ENCODE measurements around the gene CNBP. TPM values are rescaled to one million over a fixed set of nuclear protein-coding genes. Genes with fewer than 3 reads are reported as not detected.
A peak's percentile ranks its signal among the peaks of the same experiment; 100 is the strongest.

The CNBP gene
- polyA plus RNA-seq, 1 donor (not counting 4 experiments of a cell fraction or from before 2014, with no cell fraction given): 388 TPM

- Histone ChIP-seq H3K9me1 (ENCODE audit: control insufficient read depth, extremely low read depth, insufficient read depth, low read length) (no peaks in the 10 kb centered on the region), H3K4me2 (ENCODE audit: control insufficient read depth, extremely low read depth, insufficient read depth, low read depth, low read length) (peak overlapping the region; percentile 48), H3K9me3 (ENCODE audit: control insufficient read depth, low read depth, low read length) (no peaks in the 10 kb centered on the region), H4K20me1 (ENCODE audit: control insufficient read depth, extremely low read depth, insufficient read depth, low read length) (no peaks in the 10 kb centered on the region), H3K9ac (ENCODE audit: control insufficient read depth, extremely low read depth, insufficient read depth, low read length) (no peak overlapping the region), H3K36me3 (ENCODE audit: control insufficient read depth in 2 of 2, extremely low read depth in 1 of 2, insufficient read depth in 2 of 2, low read length in 2 of 2) (no peaks in the 10 kb centered on the region), H3K27ac (ENCODE audit: control insufficient read depth, insufficient read depth, low read length) (peak overlapping the region; percentile 46), H3K79me2 (ENCODE audit: control insufficient read depth, insufficient read depth, low read length) (no peaks in the 10 kb centered on the region), H3K27me3 (ENCODE audit: control insufficient read depth, extremely low read depth, insufficient read depth, low read length) (no peaks in the 10 kb centered on the region), H3K4me1 (ENCODE audit: control insufficient read depth, extremely low read depth, insufficient read depth, low read length) (peaks cover 11% of the 10 kb centered on the region), H2AFZ (ENCODE audit: control insufficient read depth, low read length) (peak overlapping the region; percentile 51), H3K4me3 (ENCODE audit: control insufficient read depth in 2 of 3, extremely low read depth in 1 of 3, insufficient read depth in 2 of 3, low read depth in 1 of 3, low read length in 3 of 3) (no peak overlapping the region)
- peak; percentile 89 for FAIRE-seq
- dilution Hi-C loops (cut with MboI; ENCODE audit: extremely low pct_ligation_motif_present, low sequenced_read_pairs): no loop called here
- DNase-seq (ENCODE audit: low read depth, low spot score): peak; percentile 99
- TF ChIP-seq EZH2 (IDR thresholded peaks at IDR 0.05; ENCODE audit: low read length): no peak
- no peak for TF ChIP-seq CTCF (optimal IDR thresholded peaks at IDR 0.05 in 1 of 3, IDR thresholded peaks at IDR 0.05 in 1 of 3, conservative IDR thresholded peaks at IDR 0.05 in 1 of 3; ENCODE audit: extremely low read depth in 1 of 3, insufficient read depth in 2 of 3, low read length in 3 of 3)
Observed at GRCh38 chr3:129211772-129212171, 28.1 kb upstream of the CNBP start.

- Histone ChIP-seq H3K79me2 (ENCODE audit: control insufficient read depth, insufficient read depth, low read length) (no peaks in the 10 kb centered on the region), H3K4me2 (ENCODE audit: control insufficient read depth, extremely low read depth, insufficient read depth, low read depth, low read length) (peak overlapping the region; percentile 48), H3K9me1 (ENCODE audit: control insufficient read depth, extremely low read depth, insufficient read depth, low read length) (no peaks in the 10 kb centered on the region), H3K27ac (ENCODE audit: control insufficient read depth, insufficient read depth, low read length) (peak overlapping the region; percentile 46), H3K4me1 (ENCODE audit: control insufficient read depth, extremely low read depth, insufficient read depth, low read length) (peaks cover 11% of the 10 kb centered on the region), H2AFZ (ENCODE audit: control insufficient read depth, low read length) (peak overlapping the region; percentile 51), H3K9ac (ENCODE audit: control insufficient read depth, extremely low read depth, insufficient read depth, low read length) (no peak overlapping the region), H3K9me3 (ENCODE audit: control insufficient read depth, low read depth, low read length) (no peaks in the 10 kb centered on the region), H4K20me1 (ENCODE audit: control insufficient read depth, extremely low read depth, insufficient read depth, low read length) (no peaks in the 10 kb centered on the region), H3K4me3 (ENCODE audit: control insufficient read depth in 2 of 3, extremely low read depth in 1 of 3, insufficient read depth in 2 of 3, low read depth in 1 of 3, low read length in 3 of 3) (no peak overlapping the region), H3K36me3 (ENCODE audit: control insufficient read depth in 2 of 2, extremely low read depth in 1 of 2, insufficient read depth in 2 of 2, low read length in 2 of 2) (no peaks in the 10 kb centered on the region), H3K27me3 (ENCODE audit: control insufficient read depth, extremely low read depth, insufficient read depth, low read length) (no peaks in the 10 kb centered on the region)
- FAIRE-seq (no peak), DNase-seq (ENCODE audit: low read depth, low spot score) (no peak)
- TF ChIP-seq CTCF (optimal IDR thresholded peaks at IDR 0.05 in 1 of 3, IDR thresholded peaks at IDR 0.05 in 1 of 3, conservative IDR thresholded peaks at IDR 0.05 in 1 of 3; ENCODE audit: extremely low read depth in 1 of 3, insufficient read depth in 2 of 3, low read length in 3 of 3): no peak
- TF ChIP-seq EZH2 (IDR thresholded peaks at IDR 0.05; ENCODE audit: low read length): no peak
- dilution Hi-C loops (cut with MboI; ENCODE audit: extremely low pct_ligation_motif_present, low sequenced_read_pairs): no loop called here
Observed at GRCh38 chr3:129211345-129211744, 27.6 kb upstream of the CNBP start.

All from keratinocyte (primary cell).